ENCODE data around the gene PITPNC1.
"Not testable (repeated sequence)": the region's sequence is repeated elsewhere in the genome, so short reads cannot be mapped to it uniquely, and the experiment has no call there.

PITPNC1 gene

GRCh38 chr17:67680445-67681224, 303.6 kb downstream of the PITPNC1 start:
- DNase-seq (ENCODE audit: low read depth in 2 of 2) = no peak

- DNase-seq (ENCODE audit: low read depth in 2 of 2) = no peak
These were observed 305.1 kb downstream of the PITPNC1 start for GRCh38 chr17:67682196-67682595.

- no peak for DNase-seq (ENCODE audit: low read depth in 2 of 2)
These were observed 308.3 kb downstream of the PITPNC1 start for GRCh38 chr17:67685351-67685750.

GRCh38 chr17:67686241-67686640, 309.2 kb downstream of the PITPNC1 start:
- DNase-seq (ENCODE audit: low read depth in 2 of 2) = no peak

DNA sequence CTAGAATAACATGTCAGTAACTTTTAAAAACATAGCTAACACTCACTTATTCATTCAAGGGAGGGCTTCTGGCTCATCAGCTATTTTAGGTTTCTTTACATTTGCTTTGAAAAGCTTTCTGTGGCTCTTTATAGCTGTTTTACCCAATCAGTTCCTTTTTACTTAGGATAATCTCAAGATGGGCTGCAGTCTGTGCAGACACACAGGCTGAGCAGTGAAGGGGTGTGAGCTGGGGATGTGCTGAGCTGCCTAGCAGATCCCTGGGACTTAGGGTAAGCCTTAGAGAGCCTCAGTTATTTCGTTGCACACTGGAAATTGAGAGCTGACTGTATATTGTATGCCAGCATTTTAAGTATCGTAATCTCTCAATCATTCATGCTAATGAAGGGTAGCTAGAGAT, 310.4 kb downstream of the PITPNC1 start:
- no peak for DNase-seq (ENCODE audit: low read depth in 2 of 2)

- DNase-seq (ENCODE audit: low read depth in 2 of 2) = peak; percentile 9 to 20
These were observed 312.6 kb downstream of the PITPNC1 start for GRCh38 chr17:67689534-67690177.

DNA sequence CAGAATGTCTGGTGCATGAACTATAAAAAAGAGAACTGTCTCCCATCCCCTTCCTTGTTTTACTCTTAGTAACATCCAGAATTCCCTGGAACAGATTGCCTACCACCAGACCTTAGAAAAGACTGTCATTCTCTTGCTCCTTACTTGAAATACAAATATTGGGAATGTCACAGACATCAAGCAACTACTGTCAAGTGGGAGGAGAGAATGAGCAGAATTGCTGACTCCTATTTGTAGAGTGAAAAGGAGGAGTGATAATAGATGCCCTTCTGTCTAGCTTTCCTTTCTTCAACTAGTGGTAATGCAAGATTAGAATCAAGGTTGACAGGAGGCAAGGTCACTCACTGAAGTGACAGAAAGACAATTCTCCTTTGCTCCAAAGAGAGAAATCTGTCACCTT, 316.7 kb downstream of the PITPNC1 start:
- no peak for DNase-seq (ENCODE audit: low read depth in 2 of 2)

DNA sequence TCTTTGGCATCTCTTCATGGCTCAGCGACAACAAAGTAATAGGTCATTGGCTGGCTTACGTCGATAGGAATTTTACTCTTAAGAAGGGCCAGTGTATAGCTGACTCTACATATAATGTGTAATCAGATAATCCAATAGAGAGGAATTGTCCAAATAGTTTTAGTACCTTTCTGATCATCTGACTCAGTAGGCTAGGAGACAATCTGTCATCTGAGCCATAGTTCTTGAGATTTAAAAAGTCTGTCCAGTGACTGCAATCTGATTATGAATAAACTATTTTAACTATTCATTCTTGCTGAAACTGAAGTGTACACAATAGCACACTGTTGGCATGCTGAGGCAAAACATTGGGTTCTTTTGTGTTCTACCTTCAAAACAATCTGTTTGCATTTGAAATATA, 319.3 kb downstream of the PITPNC1 start:
- no peak for DNase-seq (ENCODE audit: low read depth in 2 of 2)

- DNase-seq (ENCODE audit: low read depth in 2 of 2) = no peak
These were observed 319.9 kb downstream of the PITPNC1 start for GRCh38 chr17:67696853-67697498.

- DNase-seq (ENCODE audit: low read depth in 2 of 2) = no peak
These were observed 323.1 kb downstream of the PITPNC1 start for GRCh38 chr17:67700037-67700724.

- DNase-seq (ENCODE audit: low read depth in 2 of 2) = no peak
These were observed 323.6 kb downstream of the PITPNC1 start for GRCh38 chr17:67700725-67701119.

DNA sequence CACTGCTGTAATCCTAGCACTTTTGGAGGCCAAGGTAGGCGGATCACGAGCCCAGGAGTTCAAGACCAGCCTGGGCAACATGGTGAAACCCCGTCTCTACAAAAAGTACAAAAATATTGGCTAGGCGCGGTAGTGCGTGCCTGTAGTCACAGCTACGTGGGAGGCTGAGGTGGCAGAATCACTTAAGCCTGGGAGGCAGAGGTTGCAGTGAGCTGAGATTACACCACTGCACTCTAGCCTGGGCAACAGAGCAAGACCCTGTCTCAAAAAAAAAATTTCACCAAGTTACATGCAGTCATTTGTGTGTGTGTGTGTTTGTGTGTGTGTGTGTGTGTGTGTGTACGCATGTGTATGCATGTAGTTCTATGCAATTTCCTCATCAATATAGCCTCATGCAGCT, 325.8 kb downstream of the PITPNC1 start:
- DNase-seq (ENCODE audit: low read depth in 2 of 2) = not testable (repeated sequence)

DNA sequence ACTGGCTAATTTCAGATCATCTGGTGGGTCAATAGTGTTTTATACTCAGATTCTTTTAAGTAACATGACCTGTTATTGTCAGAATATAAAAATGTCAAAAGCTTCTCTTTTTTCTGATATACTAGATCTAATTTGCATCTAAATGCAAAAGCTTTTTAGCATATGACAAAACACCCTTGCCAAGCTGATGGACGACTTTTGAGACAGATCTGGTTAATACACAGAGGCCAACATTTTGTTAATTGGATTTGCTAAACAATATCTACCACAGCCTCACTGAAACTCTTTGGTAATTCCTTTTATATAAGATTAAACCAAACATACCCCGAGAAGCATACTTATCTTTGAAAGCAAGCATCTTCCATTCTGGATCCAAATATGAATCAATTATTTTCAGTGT, 330.4 kb downstream of the PITPNC1 start:
- no peak for DNase-seq (ENCODE audit: low read depth in 2 of 2)

- no peak for DNase-seq (ENCODE audit: low read depth in 2 of 2)
These were observed 331.3 kb downstream of the PITPNC1 start for GRCh38 chr17:67708378-67708777.

- no peak for DNase-seq (ENCODE audit: low read depth in 2 of 2)
These were observed 334.8 kb downstream of the PITPNC1 start for GRCh38 chr17:67711916-67712315.

DNA sequence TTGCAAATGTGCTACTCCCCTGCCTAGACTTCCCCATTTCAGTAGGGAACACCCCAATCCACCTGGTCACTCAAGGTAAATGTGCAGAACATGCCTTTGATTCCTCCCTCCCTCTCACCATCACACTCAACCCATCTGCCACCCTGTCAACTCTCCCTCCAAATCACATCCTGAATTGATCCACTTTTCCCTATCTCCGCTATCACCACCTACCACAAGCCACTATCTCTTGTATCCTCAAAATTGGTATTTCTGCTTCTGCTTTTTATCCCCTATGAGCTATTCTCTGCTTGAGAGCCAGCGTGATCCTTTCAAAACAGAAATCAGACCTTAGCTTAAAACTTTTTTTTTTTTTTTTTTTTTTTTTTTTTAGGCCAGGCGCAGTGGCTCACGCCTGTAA, 335.3 kb downstream of the PITPNC1 start:
- DNase-seq (ENCODE audit: low read depth in 2 of 2) = no peak

- DNase-seq (ENCODE audit: low read depth in 2 of 2) = no peak
These were observed 336.1 kb downstream of the PITPNC1 start for GRCh38 chr17:67713169-67713568.

- DNase-seq (ENCODE audit: low read depth in 2 of 2) = no peak
These were observed 339.3 kb downstream of the PITPNC1 start for GRCh38 chr17:67716405-67716798.

- no peak for DNase-seq (ENCODE audit: low read depth in 2 of 2)
These were observed 340.1 kb downstream of the PITPNC1 start for GRCh38 chr17:67717192-67717623.

DNA sequence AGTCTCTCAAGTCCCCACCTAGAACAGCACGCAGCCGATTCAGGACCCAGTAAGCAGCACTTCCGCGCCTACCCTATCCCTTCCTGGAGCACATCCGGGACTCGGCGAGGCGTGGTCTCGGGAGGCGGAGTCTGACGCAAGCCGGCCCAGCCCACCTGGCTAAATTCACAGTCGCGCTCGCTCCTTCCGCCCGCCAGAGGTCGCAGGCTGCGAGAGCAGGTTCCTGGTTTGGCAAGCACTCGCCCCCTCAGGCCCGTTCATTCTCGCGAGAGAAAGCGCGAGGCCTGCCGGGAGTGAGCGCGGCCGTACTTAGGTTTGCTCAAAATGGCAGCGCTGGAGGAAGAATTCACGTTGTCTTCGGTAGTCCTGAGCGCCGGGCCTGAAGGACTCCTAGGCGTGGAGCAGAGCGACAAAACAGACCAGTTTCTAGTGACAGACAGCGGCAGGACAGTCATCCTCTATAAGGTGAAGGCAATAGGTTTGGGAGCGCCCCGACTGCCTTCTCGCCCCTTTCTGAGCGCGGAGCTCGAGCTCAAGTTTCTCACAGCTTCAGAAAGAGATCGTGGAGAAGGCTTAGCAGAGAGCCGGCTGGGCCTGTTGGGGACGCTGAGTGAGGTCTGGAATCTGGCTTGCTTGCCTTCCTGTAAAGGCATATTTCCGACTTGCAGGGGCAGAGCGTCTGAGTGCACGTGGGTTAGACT, 340.7 kb downstream of the PITPNC1 start, which contains the start of gene NOL11:
Gene NOL11 (plus strand): TSS at position 313 of the 701 bp plus-strand sequence. CDS start 12 bp downstream, at position 325.
- peak; percentile 97 to 98 for DNase-seq (ENCODE audit: low read depth in 2 of 2)

DNA sequence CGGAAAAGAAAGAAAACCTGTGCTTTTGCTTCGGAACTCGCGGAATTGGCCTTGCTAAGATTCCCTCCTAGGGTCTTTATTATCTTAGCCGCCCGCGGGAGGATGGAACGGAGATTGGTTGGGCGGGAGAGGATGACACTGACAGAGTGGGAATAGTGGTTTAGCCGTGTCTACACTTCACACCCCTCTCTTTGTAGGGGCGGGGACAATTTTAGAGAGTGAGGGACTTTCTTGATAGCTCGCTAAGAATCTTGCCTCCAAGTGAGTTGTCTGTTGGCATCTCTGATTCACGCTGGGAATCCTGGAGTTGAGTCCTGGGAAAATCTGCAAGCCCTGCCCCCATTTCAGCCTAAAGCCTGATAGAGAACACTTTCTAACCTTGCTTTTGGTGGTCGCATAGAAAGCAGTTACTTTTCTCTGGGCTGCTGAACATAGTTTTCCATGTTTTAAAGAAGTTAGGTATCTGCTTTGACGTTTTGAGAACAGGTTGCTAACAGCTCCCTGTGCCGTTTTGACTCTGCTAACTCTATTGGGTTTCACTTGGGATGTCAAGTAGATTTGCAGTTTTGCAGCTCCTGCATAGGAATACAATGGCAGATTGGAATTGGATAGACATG, 341.4 kb downstream of the PITPNC1 start:
- peak; percentile 0 to 6 for DNase-seq (ENCODE audit: low read depth in 2 of 2)
